K562 (cell line): ENCODE measurements around the gene ODAD3. TPM values are rescaled to one million over a fixed set of nuclear protein-coding genes. Genes with fewer than 3 reads are reported as not detected.
A peak's percentile ranks its signal among the peaks of the same experiment; 100 is the strongest.

ENCODE experiments used
- CBX3 ChIP-seq, 2 experiments: IDR thresholded peaks; 1 replicate in 1 of 2; 2 replicates in 1 of 2; pipeline ENCODE4 v1.6.1; 2012; ENCODE audit warnings: inconsistent platforms in 2 of 2, low read length in 2 of 2, borderline replicate concordance in 1 of 2, control low read depth in 1 of 2
- CTCF ChIP-seq, 3 experiments: IDR thresholded peaks in 2 of 3; conservative IDR thresholded peaks in 1 of 3; 2 replicates each; pipeline ENCODE4 v1.5.1; 2011 to 2012; ENCODE audit warnings: low read length in 3 of 3, mild to moderate bottlenecking in 3 of 3, control low read depth in 2 of 3, improper control_type of control experiment in 1 of 3, inconsistent platforms in 1 of 3, low read depth in 1 of 3, mixed read lengths in 1 of 3, moderate library complexity in 1 of 3; ENCODE audit not compliant: insufficient read depth in 2 of 3
- CTCFL ChIP-seq: IDR thresholded peaks from 2 replicates; pipeline ENCODE4 v1.6.1; 2011; ENCODE audit warnings: borderline replicate concordance, low read depth, mild to moderate bottlenecking, moderate library complexity, low read length; ENCODE audit not compliant: insufficient read depth, poor library complexity, severe bottlenecking
- E2F8 ChIP-seq: fragments of 450-650 bp; IDR thresholded peaks from 2 replicates; pipeline ENCODE4 v1.7.1; 2018; ENCODE audit warnings: mild to moderate bottlenecking, low read depth; ENCODE audit not compliant: partially characterized antibody
- E4F1 ChIP-seq: fragments of 250-450 bp; sonication (Bioruptor Pico); IDR thresholded peaks from 2 replicates; pipeline ENCODE4 v1.5.0; 2021; ENCODE audit warnings: mild to moderate bottlenecking, borderline replicate concordance
- EGR1 ChIP-seq: fragments of 450-650 bp; conservative IDR thresholded peaks from 2 replicates; pipeline ENCODE4 v1.6.1; 2017; ENCODE audit warnings: mild to moderate bottlenecking
- HDGF ChIP-seq: fragments of 450-650 bp; IDR thresholded peaks from 2 replicates; pipeline ENCODE4 v1.6.1; 2016
- KAT8 ChIP-seq: fragments of 450-650 bp; IDR thresholded peaks from 2 replicates; pipeline ENCODE4 v1.6.1; 2016; ENCODE audit warnings: low read depth, mild to moderate bottlenecking
- PCBP2 ChIP-seq: fragments of 200-400 bp; formaldehyde crosslinking; IDR thresholded peaks from 2 replicates; pipeline ENCODE4 v1.6.1; 2018; ENCODE audit warnings: low read length, low read depth, mild to moderate bottlenecking, moderate library complexity; ENCODE audit not compliant: poor library complexity, severe bottlenecking
- PTTG1 ChIP-seq: fragments of 450-650 bp; IDR thresholded peaks from 2 replicates; pipeline ENCODE4 v1.6.1; 2016; ENCODE audit warnings: low read depth, mild to moderate bottlenecking, missing genetic modification characterization, missing compliant biosample characterization
- ZNF347 ChIP-seq: fragments of 450-650 bp; formaldehyde crosslinking; IDR thresholded peaks from 2 replicates; pipeline ENCODE4 v1.4.0; 2020; ENCODE audit warnings: low read depth, mild to moderate bottlenecking, moderate library complexity
- polyA plus RNA-seq, 8 experiments: library from polyadenylated mRNA; depleted of rRNA in 4 of 8; stranded (reverse) in 5 of 8; unstranded in 3 of 8; fragments of >200 nt; fragmentation: Nextera tagmentation in 2 of 8; fragmentation: Illumina TruSeq in 1 of 8; extraction: Ambion mirVana in 2 of 8; extraction: Trizol in 1 of 8; gene quantifications; 2 replicates each; pipeline versions ENCODE4 v1.2.1 to v1.2.3, GENCODE V29; 2011 to 2014; ENCODE audit warnings: inconsistent platforms in 1 of 8, missing spikeins in 1 of 8
- total RNA-seq, 7 experiments: library from RNA; depleted of rRNA in 6 of 7; stranded (reverse); fragments of >200 nt in 6 of 7; fragmentation: Illumina TruSeq in 2 of 7; extraction: Trizol in 2 of 7; gene quantifications; 2 replicates each; pipeline versions ENCODE4 v1.2.1 to v1.2.3, GENCODE V29; 2011 to 2021; ENCODE audit warnings: low replicate concordance in 1 of 7
- TF ChIP-seq, protein P1 (sequence below): sonication (generic); IDR thresholded peaks from 2 replicates; pipeline ENCODE4 v1.6.1; 2016
- TF ChIP-seq, protein P2 (sequence below): fragments of 450-650 bp; IDR thresholded peaks from 2 replicates; pipeline ENCODE4 v1.6.1; 2017; ENCODE audit warnings: mild to moderate bottlenecking, moderate library complexity

Gene ODAD3
- total and polyA plus RNA-seq, 9 of the 15 experiments (the other 6 are each of a cell fraction or from before 2014, with no cell fraction given): 0.07 to 0.72 (median 0.14) TPM; not detected in 2

DNA sequence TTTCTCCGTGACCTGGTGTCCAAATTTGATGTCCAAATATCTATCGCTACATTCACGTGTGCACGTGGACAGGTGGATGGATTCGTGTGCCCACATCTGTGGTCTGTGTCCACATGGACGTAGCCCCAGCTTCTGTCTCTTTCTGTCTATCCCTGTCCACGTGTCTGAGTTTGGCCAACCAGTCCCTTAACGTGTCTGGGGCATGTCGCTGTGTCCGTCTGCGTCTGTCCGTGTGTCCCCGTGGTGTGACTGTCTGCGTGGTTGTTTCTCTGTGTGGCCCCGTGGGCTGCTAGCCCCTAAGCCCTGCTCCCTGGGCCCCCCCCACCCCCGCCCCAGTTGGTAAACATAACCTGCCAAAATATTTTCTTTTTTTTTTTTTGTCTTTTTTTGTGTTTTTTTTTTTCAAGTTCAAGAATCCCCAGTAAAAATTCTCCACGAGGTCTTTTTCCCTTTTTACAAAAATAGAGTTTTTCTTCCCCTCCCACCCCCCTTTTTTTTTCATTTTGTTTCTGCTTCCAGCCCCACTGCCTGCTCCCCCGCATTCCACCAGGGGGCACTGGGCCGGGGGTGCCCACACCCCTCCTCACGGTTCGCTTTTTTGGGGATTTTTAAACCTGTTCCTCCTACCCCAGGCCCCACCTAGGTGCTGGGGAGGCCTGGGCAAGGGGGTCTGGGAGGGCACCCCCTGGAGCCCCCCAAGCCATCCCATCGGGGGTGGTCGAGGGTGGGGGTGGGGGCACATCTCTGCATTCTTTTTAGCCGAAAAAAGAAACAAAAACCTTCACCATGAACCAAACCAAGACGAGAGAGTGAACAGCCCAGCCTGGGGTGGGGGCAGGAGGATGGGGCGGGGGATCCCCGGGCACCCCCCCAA, 18.8 kb upstream of the ODAD3 start (continued):
- TF ChIP-seq HDGF (no peak), PCBP2 (no peak), CBX3 (IDR thresholded peaks at IDR 0.05; ENCODE audit: borderline replicate concordance in 1 of 2, low read length in 2 of 2) (no peak), E4F1 (no peak), ZNF347 (no peak), E2F8 (no peak), KAT8 (no peak), CTCF (IDR thresholded peaks at IDR 0.05 in 2 of 3, conservative IDR thresholded peaks at IDR 0.05 in 1 of 3; ENCODE audit: insufficient read depth in 2 of 3, low read depth in 1 of 3, low read length in 3 of 3) (peak; percentile 57 to 62 (median 61)), PTTG1 (tag) (no peak), EGR1 (0 out of 2 replicates have a peak, but pooled peaks have one; percentile 8), CTCFL (peak; percentile 76)
- TF ChIP-seq, protein P1, sequence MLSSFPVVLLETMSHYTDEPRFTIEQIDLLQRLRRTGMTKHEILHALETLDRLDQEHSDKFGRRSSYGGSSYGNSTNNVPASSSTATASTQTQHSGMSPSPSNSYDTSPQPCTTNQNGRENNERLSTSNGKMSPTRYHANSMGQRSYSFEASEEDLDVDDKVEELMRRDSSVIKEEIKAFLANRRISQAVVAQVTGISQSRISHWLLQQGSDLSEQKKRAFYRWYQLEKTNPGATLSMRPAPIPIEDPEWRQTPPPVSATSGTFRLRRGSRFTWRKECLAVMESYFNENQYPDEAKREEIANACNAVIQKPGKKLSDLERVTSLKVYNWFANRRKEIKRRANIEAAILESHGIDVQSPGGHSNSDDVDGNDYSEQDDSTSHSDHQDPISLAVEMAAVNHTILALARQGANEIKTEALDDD: no peak
- TF ChIP-seq, protein P2, sequence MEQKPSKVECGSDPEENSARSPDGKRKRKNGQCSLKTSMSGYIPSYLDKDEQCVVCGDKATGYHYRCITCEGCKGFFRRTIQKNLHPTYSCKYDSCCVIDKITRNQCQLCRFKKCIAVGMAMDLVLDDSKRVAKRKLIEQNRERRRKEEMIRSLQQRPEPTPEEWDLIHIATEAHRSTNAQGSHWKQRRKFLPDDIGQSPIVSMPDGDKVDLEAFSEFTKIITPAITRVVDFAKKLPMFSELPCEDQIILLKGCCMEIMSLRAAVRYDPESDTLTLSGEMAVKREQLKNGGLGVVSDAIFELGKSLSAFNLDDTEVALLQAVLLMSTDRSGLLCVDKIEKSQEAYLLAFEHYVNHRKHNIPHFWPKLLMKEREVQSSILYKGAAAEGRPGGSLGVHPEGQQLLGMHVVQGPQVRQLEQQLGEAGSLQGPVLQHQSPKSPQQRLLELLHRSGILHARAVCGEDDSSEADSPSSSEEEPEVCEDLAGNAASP: no peak
